LNCAP (cell line): ENCODE measurements around the gene PHLPP2.
A peak's percentile ranks its signal among the peaks of the same experiment; 100 is the strongest.

Source experiments
- TF ChIP-seq, protein P1 (sequence below): fragments of 450-650 bp; IDR thresholded peaks from 2 replicates; pipeline ENCODE4 v1.5.1; 2017; ENCODE audit warnings: mild to moderate bottlenecking

The PHLPP2 gene

GRCh38 chr16:71758293-71758760 lies 33.8 kb upstream of the PHLPP2 start:
- TF ChIP-seq, protein P1, sequence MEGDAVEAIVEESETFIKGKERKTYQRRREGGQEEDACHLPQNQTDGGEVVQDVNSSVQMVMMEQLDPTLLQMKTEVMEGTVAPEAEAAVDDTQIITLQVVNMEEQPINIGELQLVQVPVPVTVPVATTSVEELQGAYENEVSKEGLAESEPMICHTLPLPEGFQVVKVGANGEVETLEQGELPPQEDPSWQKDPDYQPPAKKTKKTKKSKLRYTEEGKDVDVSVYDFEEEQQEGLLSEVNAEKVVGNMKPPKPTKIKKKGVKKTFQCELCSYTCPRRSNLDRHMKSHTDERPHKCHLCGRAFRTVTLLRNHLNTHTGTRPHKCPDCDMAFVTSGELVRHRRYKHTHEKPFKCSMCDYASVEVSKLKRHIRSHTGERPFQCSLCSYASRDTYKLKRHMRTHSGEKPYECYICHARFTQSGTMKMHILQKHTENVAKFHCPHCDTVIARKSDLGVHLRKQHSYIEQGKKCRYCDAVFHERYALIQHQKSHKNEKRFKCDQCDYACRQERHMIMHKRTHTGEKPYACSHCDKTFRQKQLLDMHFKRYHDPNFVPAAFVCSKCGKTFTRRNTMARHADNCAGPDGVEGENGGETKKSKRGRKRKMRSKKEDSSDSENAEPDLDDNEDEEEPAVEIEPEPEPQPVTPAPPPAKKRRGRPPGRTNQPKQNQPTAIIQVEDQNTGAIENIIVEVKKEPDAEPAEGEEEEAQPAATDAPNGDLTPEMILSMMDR: no peak

- TF ChIP-seq, protein P1: no peak
Observed at GRCh38 chr16:71754652-71755051, 30.2 kb upstream of the PHLPP2 start.

DNA sequence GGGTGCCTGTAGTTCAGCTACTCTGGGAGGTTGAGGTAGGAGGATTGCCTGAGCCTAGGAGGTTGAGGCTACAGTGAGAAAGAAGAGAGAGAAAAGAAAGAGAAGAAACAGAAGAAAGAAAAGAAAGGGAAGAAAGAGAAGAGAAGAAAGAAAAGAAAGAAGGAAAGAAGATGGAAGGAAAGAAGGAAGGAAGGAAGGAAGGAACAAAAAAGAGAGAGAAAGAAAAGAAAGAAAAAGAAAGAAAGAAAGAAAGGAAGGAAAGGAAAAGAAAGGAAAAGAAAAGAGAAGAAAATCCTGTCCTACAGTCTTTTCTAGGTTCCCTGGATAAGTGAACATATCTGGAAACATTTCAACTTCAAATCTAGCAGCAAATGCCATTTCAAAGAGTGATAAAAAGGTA lies 29.6 kb upstream of the PHLPP2 start:
- TF ChIP-seq, protein P1: no peak

DNA sequence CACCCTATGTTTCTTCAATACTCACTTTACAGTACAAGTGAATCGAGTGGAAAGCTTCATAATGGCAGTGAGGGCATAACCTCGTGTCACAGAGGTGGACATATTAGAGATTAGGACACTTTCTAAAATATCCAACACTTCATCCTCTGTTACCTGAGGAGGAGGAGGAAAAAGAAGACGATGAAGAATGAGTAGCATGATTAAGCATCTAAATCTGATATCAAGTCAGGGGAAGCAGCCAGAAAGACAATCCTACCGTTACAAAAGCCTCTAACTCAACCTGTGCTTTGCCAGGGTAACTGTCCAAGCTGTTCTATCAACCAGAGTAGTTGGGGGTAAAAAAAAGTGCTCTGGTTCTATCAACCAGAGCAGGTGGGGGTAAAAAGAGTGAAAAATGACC lies 23.7 kb upstream of the PHLPP2 start:
- TF ChIP-seq, protein P1: no peak

GRCh38 chr16:71746442-71747046 lies 22.0 kb upstream of the PHLPP2 start:
- TF ChIP-seq, protein P1: peak; percentile 90

GRCh38 chr16:71738855-71739254 lies 14.4 kb upstream of the PHLPP2 start:
- TF ChIP-seq, protein P1: no peak

DNA sequence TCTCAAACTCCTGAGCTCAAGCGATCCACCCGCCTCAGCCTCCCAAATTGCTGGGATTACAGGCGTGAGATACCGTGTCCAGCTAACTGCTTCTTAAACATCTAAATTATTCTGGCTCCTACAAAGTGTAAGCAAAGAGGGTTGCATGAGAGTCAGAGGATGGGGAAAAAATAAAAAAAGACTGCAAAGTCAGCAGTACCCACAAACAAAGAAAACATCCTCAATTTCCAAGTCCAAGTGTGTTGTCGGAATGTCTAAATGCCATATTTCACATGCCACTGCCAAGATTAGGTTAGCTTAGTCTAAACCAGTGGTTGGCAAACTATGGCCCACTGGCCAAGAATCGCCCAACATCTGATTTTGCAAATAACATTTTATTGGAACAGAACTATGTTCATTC lies 13.0 kb upstream of the PHLPP2 start:
- TF ChIP-seq, protein P1: no peak

- TF ChIP-seq, protein P1: no peak
Observed at GRCh38 chr16:71734511-71734910, 10.0 kb upstream of the PHLPP2 start.
